NCI-H2227 (cell line): ENCODE data around the gene NPPA.

ENCODE experiments used
- DNase-seq: peaks from one replicate; lab custom pipeline; 2025; ENCODE audit not compliant: unreplicated experiment; lab: John Stamatoyannopoulos, UW

The NPPA gene

GRCh38 chr1:11845641-11846335, 1.8 kb downstream of the NPPA start:
- no peak for DNase-seq

- no peak for DNase-seq
These were observed 5.2 kb downstream of the NPPA start for GRCh38 chr1:11842154-11843041.

GRCh38 chr1:11841245-11842153, 6.1 kb downstream of the NPPA start:
- no peak for DNase-seq

- DNase-seq: no peak
These were observed 7.6 kb downstream of the NPPA start for GRCh38 chr1:11839727-11840705.

- peak; percentile 76 for DNase-seq
These were observed 9.0 kb downstream of the NPPA start for GRCh38 chr1:11838349-11839272.

- DNase-seq: no peak
These were observed 9.7 kb downstream of the NPPA start for GRCh38 chr1:11837767-11838348.

GRCh38 chr1:11836955-11837766, 10.4 kb downstream of the NPPA start:
- no peak for DNase-seq

GRCh38 chr1:11835441-11836225, 11.9 kb downstream of the NPPA start:
- DNase-seq: no peak

- DNase-seq: no peak
These were observed 13.7 kb downstream of the NPPA start for GRCh38 chr1:11833900-11834299.

- no peak for DNase-seq
These were observed 14.1 kb downstream of the NPPA start for GRCh38 chr1:11833497-11833896.

- no peak for DNase-seq
These were observed 15.4 kb downstream of the NPPA start for GRCh38 chr1:11831945-11832725.

- DNase-seq: no peak
These were observed 19.1 kb downstream of the NPPA start for GRCh38 chr1:11828511-11828910.

- no peak for DNase-seq
These were observed 20.6 kb downstream of the NPPA start for GRCh38 chr1:11826946-11827345.

GRCh38 chr1:11825131-11825530, 22.5 kb downstream of the NPPA start:
- DNase-seq: no peak

GRCh38 chr1:11823366-11824137, 24.0 kb downstream of the NPPA start:
- no peak for DNase-seq

GRCh38 chr1:11822091-11822490, 25.5 kb downstream of the NPPA start:
- no peak for DNase-seq
